ENCODE measurements around the gene SEMA7A.

- TF ChIP-seq POLR2A (IDR thresholded peaks at IDR 0.05; ENCODE audit: extremely low read depth, insufficient read length): no peak
- TF ChIP-seq, protein P1, sequence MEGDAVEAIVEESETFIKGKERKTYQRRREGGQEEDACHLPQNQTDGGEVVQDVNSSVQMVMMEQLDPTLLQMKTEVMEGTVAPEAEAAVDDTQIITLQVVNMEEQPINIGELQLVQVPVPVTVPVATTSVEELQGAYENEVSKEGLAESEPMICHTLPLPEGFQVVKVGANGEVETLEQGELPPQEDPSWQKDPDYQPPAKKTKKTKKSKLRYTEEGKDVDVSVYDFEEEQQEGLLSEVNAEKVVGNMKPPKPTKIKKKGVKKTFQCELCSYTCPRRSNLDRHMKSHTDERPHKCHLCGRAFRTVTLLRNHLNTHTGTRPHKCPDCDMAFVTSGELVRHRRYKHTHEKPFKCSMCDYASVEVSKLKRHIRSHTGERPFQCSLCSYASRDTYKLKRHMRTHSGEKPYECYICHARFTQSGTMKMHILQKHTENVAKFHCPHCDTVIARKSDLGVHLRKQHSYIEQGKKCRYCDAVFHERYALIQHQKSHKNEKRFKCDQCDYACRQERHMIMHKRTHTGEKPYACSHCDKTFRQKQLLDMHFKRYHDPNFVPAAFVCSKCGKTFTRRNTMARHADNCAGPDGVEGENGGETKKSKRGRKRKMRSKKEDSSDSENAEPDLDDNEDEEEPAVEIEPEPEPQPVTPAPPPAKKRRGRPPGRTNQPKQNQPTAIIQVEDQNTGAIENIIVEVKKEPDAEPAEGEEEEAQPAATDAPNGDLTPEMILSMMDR (IDR thresholded peaks at IDR 0.05; ENCODE audit: low read depth, low read length): no peak
Measured at GRCh38 chr15:74402337-74402841, 31.4 kb downstream of the SEMA7A start.
